ENCODE results near the gene STUM.
"Not testable (repeated sequence)": the region's sequence is repeated elsewhere in the genome, so short reads cannot be mapped to it uniquely, and the experiment has no call there.

GRCh38 chr1:226611980-226612379 is 63.4 kb downstream of the STUM start:
- TF ChIP-seq CTCF (conservative IDR thresholded peaks at IDR 0.05 in 1 of 2, IDR thresholded peaks at IDR 0.05 in 1 of 2; ENCODE audit: extremely low read depth in 1 of 2, insufficient read depth in 1 of 2, low read depth in 1 of 2, low read length in 2 of 2); EZH2 (IDR thresholded peaks at IDR 0.05; ENCODE audit: borderline replicate concordance, low read length): not testable (repeated sequence)
